ENCODE data around the gene MMP11.

- TF ChIP-seq POLR2AphosphoS5 (IDR thresholded peaks at IDR 0.05): no peak
- TF ChIP-seq MXI1 (conservative IDR thresholded peaks at IDR 0.05; ENCODE audit: poor library complexity, severe bottlenecking): no peak
- no peak for TF ChIP-seq TAF1 (IDR thresholded peaks at IDR 0.05; ENCODE audit: low read depth)
- TF ChIP-seq EZH2 (IDR thresholded peaks at IDR 0.05; ENCODE audit: borderline replicate concordance, insufficient read depth, low read length, poor library complexity, severe bottlenecking): no peak
- no peak for TF ChIP-seq REST (IDR thresholded peaks at IDR 0.05; ENCODE audit: borderline replicate concordance)
These were observed 28.6 kb upstream of the MMP11 start for GRCh38 chr22:23744001-23744400.

Data from neural cell (in vitro differentiated cells).